GM21447 (cell line): ENCODE data around the gene UPK3A.
"Not testable (repeated sequence)": the region's sequence is repeated elsewhere in the genome, so short reads cannot be mapped to it uniquely, and the experiment has no call there.

Experiments
- ATAC-seq: cut with Tn5 transposase; IDR thresholded peaks from one replicate; pipeline ENCODE4 v1.9.1; 2021; ENCODE audit not compliant: unreplicated experiment

The UPK3A gene

DNA sequence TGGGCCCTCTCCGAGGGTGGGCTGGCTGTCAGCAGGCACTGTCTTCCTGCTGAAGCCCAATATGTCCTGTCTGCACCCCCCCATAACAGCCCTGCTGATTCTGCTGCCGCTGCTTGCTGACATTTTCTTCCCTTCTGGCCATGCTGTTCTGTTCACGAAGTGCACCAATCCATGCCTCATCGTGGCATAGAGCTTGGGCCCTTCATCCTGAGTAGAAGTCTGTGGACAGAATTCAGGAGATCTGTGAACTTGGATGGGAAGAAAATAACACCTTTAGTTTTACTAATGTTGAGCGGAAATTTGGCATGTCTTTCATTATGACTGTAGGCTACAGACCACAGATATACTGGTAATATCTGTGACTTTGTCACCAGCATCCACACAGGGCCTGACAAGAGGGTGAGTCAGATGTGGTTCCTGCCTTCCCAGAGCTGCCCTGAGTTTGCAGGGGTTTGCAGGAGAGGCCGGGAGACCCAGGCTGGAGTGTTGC lies 29.9 kb upstream of the UPK3A start:
- ATAC-seq = peak; percentile 73

DNA sequence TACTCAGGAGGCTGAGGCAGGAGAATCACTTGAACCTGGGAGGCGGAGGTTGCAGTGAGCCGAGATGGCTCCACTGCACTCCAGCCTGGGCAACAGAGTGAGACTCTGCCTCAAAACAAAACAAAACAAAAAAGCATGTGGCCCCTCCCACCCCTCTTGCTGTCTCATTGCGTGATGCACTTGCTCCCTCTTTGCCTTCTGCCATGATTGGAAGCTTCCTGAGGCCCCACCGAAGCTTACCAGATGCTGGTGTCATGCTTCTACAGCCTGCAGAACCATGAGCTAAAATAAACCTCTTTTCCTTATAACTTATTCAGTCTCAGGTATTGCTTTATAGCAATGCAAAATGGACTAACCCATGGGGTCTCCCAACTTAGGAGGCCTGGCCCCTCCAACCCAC lies 26.8 kb upstream of the UPK3A start:
- not testable (repeated sequence) for ATAC-seq

DNA sequence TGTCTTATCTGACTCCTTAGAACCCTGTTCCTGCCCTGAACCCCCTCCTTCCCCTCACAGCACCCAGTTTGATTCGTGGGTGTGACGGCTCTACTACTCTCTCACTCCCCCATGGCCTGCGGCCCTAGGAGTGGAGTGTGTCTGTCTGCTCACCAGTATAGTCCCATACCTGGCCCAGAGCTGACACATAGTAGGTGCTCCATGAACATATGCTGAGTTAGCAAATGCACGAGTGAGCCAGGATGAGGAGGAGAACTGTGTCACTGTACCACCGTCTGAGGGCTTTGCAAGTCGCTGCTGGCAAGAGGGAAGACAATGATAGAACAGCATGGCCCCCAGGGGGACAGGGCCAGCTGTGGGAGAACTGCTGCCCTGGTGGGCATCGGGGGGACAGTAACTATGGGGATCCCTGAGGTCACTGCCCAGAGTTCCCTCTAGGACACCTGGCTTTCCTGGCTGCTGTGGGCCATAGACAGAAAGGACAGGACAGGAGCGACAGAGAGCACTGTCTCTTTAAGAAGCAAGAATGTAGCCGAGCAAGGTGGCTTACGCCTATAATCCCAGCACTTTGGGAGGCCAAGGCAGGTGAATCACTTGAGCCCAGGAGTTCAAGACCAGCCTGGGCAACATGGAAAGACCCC lies 24.9 kb upstream of the UPK3A start:
- no peak for ATAC-seq

DNA sequence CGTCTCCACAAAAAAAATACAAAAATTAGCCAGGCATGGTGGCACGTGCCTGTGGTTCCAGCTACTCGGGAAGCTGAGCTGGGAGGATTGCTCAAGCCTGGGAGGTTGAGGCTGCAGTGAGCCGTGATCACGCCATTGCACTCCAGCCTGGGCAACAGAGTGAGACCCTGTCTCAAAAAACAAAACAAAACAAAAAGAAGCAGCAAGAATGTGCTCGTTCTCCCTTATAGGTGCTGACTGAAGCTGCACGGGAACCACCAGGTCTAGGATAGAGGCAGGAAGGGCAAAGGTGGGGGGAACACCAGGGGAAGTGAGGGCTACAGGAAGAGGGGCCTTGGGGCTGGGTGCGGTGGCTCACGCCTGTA lies 24.4 kb upstream of the UPK3A start:
- not testable (repeated sequence) for ATAC-seq

- ATAC-seq = no peak
Measured at GRCh38 chr22:45261407-45262088, 23.2 kb upstream of the UPK3A start.

DNA sequence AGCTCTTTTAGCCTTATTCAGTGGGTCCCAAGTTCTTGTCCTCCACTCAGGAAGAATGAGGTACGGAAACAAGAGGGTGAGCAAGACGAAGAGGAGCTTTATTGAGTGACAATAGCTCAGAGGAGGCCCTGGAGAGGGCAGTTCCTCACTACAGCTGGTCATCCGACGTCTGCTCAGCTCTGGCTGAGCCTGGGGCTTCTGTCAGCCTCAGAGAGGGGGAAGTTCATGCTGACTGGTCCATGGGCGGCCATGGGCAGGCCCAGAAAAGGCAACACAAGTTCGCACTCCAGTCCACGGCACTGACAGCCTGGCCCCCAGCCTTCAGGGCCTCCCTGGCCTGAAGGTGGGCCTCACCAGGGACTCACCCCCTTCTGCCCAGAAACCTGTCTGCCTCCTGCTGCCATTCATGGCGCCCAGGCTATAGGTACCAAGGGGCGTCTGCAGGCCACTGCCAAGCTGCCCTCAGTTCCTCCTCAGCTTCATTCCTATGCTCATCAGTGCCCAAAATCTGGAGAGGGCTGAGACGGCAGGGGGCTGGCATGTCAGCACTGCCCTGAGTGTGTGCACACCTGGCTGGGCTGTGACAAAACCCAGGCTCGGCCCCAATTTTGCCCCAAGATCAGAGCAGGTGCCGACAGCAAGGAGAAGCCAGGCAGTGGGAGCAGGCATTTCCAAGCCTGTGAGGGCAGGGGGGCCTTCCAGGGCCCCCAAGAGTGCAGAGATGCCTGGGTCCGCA lies 22.4 kb upstream of the UPK3A start:
- ATAC-seq = no peak

DNA sequence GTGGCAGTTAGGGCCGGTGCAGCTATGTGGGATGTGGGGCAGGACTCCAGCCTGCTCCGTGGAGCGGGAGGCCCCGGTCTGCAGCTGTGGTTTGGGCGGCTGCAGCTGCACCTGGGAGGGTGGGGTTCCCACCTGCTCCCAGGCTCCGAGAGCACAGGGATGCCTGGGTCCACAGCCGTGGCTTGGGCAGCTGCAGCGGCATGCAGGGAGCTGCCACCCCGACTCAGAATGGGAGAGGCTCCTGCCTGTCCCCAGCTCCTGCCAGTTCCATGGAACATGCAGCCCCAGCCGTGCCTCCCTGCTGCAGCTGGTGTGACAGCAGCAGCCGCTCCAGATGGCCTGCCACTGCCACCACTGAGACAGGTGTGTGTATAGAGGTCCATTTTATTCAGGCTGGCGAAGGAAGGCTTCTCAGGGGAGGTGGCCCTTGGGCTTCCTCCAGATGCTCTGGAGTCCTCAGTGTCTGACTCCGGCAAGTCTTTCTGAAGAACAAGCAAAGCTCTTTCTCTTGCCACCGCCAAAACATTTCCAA lies 21.8 kb upstream of the UPK3A start:
- peak; percentile 34 for ATAC-seq

DNA sequence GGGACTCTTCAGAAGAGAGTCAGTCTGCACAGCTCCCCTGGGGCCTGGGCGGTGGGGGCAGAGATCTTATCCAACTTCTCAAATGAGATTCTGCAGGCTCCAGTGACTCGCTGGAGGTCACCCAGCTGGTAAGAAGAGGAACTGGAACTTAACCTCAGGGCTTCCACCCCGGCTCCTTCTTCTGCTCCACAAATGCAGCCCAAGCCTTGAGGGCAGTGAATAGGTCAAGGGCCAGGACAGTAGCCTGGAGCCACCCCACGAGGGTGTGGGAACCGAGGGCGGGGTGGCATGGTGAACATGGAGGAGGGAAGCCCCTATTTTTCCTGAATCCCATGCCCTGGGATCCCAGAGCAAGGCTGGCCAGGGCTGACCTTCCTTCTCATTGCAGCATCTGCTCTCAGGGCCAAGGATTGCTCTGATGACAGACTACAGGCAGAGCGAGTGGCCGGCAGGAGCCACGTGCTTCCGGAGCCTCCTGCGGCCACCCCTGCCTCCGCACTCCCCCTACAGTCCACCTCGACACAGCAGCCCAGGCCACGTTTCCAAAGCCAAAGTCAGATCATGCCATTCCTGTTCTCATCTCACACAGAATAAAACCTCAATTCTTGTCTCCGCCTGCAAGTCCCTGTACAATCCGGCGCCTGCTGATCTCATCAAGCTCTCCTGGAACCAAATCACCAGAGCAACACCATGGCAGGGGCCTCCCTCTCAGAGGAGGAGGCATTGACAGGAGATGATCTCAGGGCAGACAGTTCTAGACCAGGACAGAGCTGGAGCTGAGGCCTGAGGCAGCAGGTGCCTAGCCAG lies 21.1 kb upstream of the UPK3A start:
- peak; percentile 90 for ATAC-seq

GRCh38 chr22:45265535-45265934 lies 19.2 kb upstream of the UPK3A start:
- ATAC-seq = no peak

GRCh38 chr22:45268167-45268957 lies 16.4 kb upstream of the UPK3A start:
- no peak for ATAC-seq

GRCh38 chr22:45268958-45269844 lies 15.5 kb upstream of the UPK3A start:
- ATAC-seq = no peak

GRCh38 chr22:45270095-45271020 lies 14.4 kb upstream of the UPK3A start:
- ATAC-seq = no peak

DNA sequence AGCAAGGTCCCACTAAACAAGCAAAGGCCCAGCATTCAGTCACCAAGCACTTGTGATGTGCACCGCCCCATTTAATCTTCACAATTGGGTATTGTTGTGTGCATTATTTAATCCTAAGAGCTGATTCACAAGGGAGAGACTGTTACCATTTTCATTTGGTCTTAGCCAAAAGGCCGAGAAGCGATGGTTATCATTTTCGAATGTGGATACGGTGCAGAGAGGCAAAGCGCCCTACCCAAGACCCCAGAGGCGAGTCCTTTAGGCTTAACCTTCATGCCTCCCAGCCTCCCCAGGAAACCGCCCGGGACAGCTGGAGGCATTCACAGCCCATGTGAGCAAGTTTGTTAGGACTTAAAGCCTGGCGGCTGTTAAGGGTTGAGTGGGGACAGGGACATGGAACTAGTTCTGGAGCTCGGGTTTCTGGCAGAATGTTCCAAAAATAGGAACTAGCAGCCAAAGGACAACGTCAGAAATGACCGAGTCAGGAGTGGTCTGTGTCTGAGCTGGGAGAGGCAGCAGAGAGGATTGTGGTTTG lies 13.0 kb upstream of the UPK3A start:
- ATAC-seq = no peak

- no peak for ATAC-seq
Measured at GRCh38 chr22:45272498-45272897, 12.3 kb upstream of the UPK3A start.

DNA sequence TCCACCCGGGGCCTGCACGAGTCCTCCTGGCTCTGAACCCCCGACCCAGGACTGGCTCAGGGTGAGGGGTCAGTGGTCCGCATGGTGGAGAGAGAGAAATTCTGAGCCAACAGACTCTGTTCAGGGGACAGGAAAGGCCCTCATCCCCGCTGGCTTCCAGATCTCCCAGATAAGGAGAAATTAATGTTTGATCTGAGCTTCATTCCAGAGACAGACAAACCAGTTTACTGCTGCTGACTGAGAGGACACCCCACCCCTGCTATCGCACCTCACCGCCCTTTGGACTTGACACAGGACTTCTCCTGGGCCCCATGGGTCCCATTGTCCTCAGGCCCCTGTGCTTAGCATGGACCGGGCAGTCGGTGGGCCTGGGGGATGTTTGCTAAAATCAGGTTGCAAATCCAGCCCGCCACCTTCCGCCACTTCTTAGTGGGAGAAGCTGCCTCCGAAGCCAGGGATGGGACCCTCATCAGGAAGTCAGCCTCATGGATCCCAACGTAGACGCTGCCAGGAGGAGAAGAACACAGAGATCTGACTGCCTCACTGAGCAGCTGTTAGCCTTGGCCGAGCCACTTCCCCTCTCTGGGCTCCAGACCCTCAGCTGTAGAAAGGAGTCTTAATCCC lies 11.2 kb upstream of the UPK3A start:
- no peak for ATAC-seq

- no peak for ATAC-seq
Measured at GRCh38 chr22:45276507-45277105, 8.1 kb upstream of the UPK3A start.

- not testable (repeated sequence) for ATAC-seq
Measured at GRCh38 chr22:45277720-45278119, 7.0 kb upstream of the UPK3A start.
